NCI-H146 treated with DMSO at 0.1 percent for 48 hours (cell line): ENCODE data around the gene FLII.

Experiments used
- DNase-seq: peaks from one replicate; lab custom pipeline; 2025; ENCODE audit not compliant: unreplicated experiment; lab: John Stamatoyannopoulos, UW

The FLII gene

GRCh38 chr17:18260332-18261145 is 2.0 kb upstream of the FLII start, which contains the start of gene MIEF2:
MIEF2 (plus strand) TSS chr17:18260662; CDS start chr17:18262721, 2,059 bp downstream.
- DNase-seq = peak; percentile 91

GRCh38 chr17:18259621-18260331 is 1.2 kb upstream of the FLII start:
- no peak for DNase-seq

- peak; percentile 45 for DNase-seq
These were observed 569 bp downstream of the FLII start for GRCh38 chr17:18257982-18258355.

DNA sequence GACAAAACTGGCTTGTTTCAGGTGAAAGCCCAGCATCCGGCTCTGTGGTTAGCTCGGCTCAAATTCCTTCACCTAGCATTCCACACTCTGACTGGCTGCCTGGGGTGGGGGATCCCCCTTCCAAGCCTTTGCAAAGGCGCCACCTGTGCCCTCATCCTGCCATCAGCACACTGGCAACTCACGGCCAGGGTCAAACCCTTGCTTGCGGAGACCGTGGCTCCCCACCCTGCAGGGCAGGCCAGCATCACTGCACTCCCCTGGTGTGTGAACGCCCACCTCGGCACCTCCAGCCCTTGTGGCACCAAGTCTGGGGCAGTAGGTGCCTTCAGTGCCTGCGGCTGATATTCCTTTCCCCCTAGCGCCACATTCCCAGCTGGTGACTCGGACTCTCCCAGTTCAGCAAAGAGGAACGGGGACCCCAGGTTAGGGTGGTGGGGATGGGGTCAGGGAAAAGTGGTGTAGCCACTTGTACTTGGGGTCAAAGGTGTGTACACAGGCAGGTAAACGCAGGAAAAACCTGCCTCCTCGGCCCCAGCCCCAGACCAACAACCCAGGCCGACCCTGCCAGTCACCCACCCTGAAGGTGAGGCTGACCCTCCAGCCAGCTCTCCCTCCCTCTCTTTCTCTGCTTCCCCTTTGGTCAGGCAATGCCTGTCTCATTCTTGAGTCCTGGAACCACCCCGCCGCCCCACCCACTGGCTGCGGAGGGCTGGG is 1.1 kb downstream of the FLII start:
- no peak for DNase-seq

- no peak for DNase-seq
These were observed 1.8 kb downstream of the FLII start for GRCh38 chr17:18256776-18257175.

- no peak for DNase-seq
These were observed 2.2 kb downstream of the FLII start for GRCh38 chr17:18256351-18256750.

GRCh38 chr17:18254888-18255649 is 3.5 kb downstream of the FLII start:
- no peak for DNase-seq

GRCh38 chr17:18253947-18254821 is 4.4 kb downstream of the FLII start:
- DNase-seq = no peak

DNA sequence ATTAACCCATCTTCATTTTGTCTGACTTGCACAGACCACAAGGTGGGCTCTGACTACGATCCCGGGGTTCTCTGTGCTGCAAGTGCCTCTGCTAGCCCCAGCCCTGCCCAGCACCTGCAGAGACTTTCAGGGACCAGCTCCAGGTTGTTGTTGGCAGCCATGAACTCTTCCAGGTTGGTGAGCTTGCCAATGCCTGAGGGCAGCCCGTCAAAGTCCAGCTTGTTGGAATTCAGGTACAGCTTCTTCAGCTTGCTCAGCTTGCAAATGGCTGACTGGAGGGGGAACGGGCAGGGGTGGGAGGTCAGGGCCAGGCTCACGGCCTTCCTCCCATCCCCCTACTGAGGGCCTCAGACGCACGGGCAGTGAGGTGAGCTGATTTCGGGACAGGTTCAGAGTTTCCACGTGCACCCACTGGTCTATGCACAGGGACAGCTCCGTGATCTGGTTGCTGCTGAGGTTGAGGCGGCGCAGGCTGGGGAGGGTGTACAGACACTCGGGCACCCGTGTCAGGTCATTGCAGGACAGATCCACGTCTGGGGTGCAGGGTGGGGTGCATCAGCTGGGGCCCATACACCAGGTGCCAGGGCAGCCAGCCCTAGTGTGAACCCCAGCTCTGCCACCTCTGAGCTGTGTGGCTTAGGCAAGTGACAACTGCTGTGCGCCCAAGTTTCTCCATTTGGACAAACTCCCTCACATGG is 5.2 kb downstream of the FLII start:
- no peak for DNase-seq

GRCh38 chr17:18252160-18252559 is 6.4 kb downstream of the FLII start:
- no peak for DNase-seq

GRCh38 chr17:18251204-18251603 is 7.3 kb downstream of the FLII start:
- DNase-seq = no peak

DNA sequence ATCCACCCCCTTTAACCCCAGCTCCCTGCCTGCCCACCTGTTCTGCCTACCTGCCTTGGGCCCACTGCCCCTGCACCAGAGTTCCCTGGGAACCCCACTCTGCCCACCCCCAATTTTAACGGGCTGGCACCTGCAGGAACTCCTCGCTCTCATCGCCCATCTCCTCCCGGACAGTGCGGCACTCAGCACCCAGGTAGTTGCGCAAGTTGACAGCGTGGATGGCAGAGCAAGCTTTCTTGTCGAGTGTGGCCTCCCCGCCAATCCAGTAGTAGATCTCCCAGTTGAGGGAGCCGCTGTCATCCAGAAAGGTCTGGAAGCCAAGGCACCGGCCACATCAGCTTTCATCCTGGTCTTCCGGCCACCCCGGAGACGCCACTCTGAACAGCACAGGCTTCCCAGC is 7.8 kb downstream of the FLII start:
- no peak for DNase-seq

- peak; percentile 23 for DNase-seq
These were observed 8.3 kb downstream of the FLII start for GRCh38 chr17:18250259-18250658.

DNA sequence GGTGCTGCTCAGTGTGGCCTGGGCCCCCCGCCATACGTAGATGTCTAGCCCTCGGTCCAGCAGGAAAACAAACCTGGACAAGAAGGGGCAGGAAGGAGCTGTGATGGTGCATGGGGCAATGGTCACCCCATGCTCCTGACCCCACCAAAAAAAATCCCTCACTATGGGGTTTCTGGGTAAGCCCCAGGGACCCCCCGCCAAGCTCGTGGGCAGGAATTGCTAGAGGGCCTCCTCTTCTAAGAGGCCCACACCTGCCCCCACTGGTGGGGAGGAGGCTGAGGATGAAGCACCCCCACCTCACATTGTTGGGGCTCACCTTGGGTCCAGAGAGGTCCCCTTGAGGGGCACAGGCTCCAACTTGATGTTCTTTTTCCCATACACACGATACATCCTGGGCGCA is 9.7 kb downstream of the FLII start:
- DNase-seq = no peak

GRCh38 chr17:18248300-18248731 is 10.2 kb downstream of the FLII start:
- DNase-seq = peak; percentile 28

DNA sequence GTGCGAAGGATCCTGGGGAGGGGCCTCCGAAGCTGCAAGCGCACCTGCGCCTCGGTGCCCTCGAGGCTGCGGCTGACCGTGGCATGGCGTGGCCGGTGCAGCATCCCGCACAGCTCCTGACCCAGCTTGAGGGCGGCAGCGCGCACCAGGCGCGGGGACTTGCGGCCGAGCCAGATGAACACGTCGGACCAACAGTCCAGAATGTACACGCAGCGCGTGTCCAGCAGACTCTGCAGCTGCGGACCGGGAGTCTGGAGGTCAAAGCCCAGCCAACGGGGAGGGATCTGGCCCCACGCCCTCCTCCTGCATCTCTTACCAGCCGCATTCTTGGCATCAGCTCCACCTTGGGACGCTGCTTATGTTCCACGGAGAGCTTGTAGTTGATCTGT is 10.9 kb downstream of the FLII start:
- no peak for DNase-seq

- no peak for DNase-seq
These were observed 11.5 kb downstream of the FLII start for GRCh38 chr17:18246880-18247612.

DNA sequence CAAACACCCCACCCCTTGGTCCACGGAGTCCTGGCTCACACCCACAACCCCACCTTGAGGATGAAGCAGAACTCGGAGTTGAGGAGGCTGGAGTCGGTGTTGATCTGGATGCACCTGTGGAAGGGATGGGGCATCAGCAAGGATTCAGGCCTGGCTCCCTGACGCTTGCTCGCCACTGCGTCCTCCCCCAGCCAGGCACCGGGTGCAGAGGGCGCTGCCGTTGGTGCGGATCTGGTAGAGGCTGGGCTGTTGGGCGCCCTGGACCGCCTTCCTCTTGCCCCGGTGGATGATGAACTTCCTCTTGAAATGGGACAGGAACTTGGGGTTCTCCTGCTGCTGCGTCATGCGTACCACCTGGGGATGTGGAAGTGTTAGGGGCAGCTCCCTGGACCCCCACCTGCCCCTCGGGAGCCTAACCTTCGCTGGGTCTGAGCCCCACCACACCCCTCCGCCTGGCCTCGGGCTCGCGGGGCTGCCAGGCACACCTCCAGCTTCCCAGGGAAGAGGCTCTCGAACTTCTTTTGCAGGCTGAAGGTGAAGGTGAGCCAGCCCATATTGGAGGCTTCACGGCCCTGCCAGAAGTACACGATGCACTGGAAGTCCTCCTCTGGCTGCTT is 12.3 kb downstream of the FLII start:
- no peak for DNase-seq
